Astrocyte of the cerebellum (primary cell): ENCODE measurements around the gene RAD51B.

Experiments
- DNase-seq: peaks from one replicate; pipeline ENCODE4 v3.0.0-alpha.2; 2011; ENCODE audit warnings: low read depth
- H3K4me3 ChIP-seq: 2 replicates; pipeline ENCODE4 v1.5.1; 2011; ENCODE audit warnings: mild to moderate bottlenecking, low read depth, low read length, moderate library complexity
- in situ Hi-C: cut with HindIII; loops from 2 replicates; pipeline ENCODE4 v1.10.0; 2017; ENCODE audit warnings: low sequenced_read_pairs
- TF ChIP-seq, protein P1 (sequence below): IDR thresholded peaks from 2 replicates; pipeline ENCODE4 v1.5.1; 2012; ENCODE audit warnings: low read length, low read depth, moderate library complexity, mild to moderate bottlenecking; ENCODE audit errors: missing control alignments

RAD51B gene

DNA sequence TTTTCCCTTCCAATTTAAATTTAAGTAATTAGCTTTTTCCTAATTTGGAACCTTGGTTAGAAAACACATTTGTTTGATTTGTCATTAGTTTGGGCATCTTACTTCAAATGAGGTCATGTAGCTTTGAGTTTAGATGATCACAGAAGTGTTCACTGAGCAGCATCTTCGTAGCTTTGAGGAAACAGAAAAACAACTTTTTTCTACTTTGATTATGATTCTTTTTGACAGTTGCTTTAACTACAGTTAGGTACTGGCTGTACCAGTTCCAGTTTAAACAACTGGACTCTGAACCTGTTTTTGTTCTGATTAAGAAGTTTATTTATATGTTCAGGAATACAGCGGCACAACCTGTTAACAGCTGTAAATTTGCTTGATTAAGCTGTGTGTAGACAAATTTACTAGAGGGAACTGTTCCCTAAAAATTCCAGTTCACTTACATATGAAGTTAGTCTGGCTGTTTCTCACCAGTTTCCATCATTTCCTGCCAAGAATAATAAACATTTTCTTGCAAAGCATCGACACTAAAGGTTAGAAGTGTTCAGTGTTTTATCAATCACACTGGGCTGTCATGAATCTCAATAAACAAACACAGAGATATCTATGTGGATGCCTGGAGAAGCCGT lies 191.9 kb downstream of the RAD51B start:
- in situ Hi-C loops: no loop called here
- H3K4me3 ChIP-seq: no peak overlapping the region
- peak; percentile 65 for DNase-seq
- TF ChIP-seq, protein P1, sequence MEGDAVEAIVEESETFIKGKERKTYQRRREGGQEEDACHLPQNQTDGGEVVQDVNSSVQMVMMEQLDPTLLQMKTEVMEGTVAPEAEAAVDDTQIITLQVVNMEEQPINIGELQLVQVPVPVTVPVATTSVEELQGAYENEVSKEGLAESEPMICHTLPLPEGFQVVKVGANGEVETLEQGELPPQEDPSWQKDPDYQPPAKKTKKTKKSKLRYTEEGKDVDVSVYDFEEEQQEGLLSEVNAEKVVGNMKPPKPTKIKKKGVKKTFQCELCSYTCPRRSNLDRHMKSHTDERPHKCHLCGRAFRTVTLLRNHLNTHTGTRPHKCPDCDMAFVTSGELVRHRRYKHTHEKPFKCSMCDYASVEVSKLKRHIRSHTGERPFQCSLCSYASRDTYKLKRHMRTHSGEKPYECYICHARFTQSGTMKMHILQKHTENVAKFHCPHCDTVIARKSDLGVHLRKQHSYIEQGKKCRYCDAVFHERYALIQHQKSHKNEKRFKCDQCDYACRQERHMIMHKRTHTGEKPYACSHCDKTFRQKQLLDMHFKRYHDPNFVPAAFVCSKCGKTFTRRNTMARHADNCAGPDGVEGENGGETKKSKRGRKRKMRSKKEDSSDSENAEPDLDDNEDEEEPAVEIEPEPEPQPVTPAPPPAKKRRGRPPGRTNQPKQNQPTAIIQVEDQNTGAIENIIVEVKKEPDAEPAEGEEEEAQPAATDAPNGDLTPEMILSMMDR: no peak

DNA sequence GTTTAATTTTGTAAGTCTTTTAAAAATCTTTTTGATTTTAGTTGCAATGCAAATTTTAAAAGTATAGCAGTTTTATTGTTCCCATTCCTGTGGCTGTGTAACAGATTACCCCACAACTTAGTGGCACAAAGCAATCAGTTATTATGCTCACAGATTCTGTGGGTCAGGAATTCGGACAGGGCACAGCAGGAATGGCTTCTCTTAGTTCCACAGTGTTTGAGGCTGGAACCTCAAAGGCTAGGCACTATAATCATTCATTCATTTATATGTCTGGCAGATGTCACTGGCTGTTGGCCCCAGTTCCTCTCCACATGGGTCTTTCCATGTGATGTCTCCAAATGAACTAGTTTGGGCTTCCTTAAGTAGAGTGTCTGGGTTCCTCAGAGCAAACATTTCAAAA lies 193.3 kb downstream of the RAD51B start:
- no peak for DNase-seq
- TF ChIP-seq, protein P1: no peak
- no peak overlapping the region for H3K4me3 ChIP-seq
- in situ Hi-C loops: no loop called here

DNA sequence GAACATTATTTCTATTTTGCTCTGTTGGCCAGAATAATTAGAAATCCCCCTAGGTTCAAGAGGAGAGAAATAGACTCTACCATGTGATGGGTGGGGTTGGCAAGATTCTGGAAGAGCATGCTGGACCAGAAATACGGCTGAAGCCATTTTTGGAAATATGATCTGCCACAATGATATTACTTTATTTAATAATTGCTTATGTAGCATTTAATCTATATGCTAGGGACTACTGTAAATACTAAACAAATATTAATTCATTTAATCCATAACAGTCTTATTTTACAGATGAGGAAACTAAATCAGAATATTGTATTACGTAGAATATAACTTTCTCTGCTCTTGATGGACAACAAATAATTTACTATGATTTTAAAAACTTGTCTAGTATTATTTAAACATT lies 193.7 kb downstream of the RAD51B start:
- in situ Hi-C loops: no loop called here
- DNase-seq: no peak
- no peak overlapping the region for H3K4me3 ChIP-seq

DNA sequence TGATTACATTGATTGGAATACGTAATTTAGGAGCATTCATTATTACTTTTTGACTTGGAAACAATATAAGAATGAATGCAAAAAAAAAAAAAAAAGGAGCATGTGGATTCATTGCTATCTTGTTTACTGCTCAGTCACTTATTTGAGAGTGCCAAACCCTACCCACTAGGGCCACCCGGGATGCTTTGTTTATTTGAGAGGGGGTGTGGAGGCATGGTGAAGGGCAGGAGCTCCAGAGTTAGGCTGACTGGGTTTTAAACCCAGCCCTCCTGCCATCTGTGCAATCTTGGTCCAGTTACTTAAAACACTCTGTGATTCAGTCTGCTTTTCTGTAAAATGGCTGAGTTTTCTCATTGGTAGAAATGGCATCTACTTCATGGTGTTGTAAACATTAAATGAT lies 195.2 kb downstream of the RAD51B start:
- in situ Hi-C loops: no loop called here
- TF ChIP-seq, protein P1: no peak
- H3K4me3 ChIP-seq: no peak overlapping the region
- no peak for DNase-seq

More for the DNA sequence above, 193.7 kb downstream of the RAD51B start:
- TF ChIP-seq, protein P1: no peak

DNA sequence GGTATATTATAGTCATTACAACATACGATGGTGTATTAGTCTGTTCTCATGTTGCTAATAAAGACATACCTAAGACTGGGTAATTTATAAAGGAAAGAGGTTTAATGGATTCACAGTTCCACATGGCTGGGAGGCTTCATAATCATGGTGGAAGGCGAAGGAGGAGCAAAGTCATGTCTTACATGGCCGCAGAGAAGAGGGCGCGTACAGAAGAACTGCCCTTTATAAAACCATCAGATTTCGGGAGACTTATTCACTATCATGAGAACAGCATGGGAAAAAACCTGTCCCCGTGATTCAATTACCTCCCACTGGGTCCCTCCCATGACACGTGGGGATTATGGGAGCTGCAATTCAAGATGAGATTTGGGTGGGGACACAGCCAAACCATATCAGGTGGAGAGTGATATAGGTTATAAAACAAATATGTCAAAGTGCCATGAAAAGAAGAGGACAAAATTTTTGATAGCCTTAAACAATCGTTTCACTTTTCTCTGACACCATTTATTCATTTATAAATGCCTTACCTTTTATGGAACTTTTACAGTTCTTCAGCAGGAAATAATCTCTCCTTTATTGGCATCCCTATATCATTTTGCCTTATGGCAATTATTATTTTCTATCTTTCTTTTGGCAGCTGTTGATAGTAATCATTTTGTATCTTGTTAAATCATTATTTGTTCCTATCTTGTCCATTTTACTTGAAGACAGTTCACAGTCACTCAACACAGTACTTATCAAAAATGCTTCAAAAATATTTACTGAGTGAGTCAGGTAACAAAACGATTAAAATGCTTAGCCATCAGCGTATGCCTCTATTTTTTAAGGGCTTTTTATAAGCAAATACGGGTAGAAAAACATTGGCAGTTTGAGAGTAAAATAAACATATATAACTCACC lies 196.0 kb downstream of the RAD51B start:
- no peak overlapping the region for H3K4me3 ChIP-seq
- in situ Hi-C loops: no loop called here
- no peak for DNase-seq
- TF ChIP-seq, protein P1: no peak

DNA sequence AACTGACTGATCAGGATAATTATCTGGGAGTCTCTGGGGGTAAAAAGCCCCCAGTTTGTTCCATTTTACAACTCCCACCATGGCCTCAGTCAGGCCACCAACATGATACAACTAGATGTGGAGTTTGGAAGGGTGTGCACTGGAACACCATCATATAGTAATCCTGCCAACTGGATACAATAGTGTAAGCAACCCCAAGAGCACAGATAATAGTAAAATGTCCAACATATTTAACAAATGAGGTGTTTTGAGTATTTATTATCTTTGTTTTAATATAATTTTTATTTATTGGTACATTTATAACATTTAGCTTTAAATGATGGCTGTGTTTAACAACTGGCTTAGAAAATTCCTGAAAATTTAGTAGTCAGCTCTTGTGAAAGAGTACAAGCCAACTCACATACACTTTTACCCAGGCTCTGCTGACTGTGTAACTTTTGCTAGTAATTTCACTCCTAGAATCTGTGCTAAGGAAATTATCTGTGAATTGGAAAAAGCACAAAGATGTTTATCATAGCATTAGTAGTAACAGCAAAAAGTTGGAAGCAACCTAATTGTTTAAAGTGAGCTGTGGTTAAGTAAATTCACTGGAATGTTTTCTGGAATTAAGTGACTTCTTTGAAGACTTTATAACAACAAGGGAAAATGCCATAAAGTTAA lies 196.8 kb downstream of the RAD51B start:
- peak; percentile 32 for DNase-seq
- TF ChIP-seq, protein P1: no peak
- no peak overlapping the region for H3K4me3 ChIP-seq
- in situ Hi-C loops: no loop called here
